Stomach (tissue), 9 donors: Measurements from ENCODE around the gene FANCC. TPM values are rescaled to one million over a fixed set of nuclear protein-coding genes. Genes with fewer than 3 reads are reported as not detected.

Experiments
- DNase-seq, 2 donors: peaks; one replicate each; pipeline versions ENCODE4 v3.0.0 to v3.0.0-alpha.2; 2013 to 2019
- H3K27ac ChIP-seq, 5 donors: fragments of 200-600 bp in 4 of 5; sonication (generic) in 4 of 5; one replicate each; pipeline ENCODE4 v1.5.1; 2013 to 2019; ENCODE audit warnings: mild to moderate bottlenecking in 1 of 5, moderate library complexity in 1 of 5
- H3K27me3 ChIP-seq, 3 donors: fragments of 200-600 bp; sonication (generic); one replicate each; pipeline ENCODE4 v1.5.1; 2017 to 2019; ENCODE audit warnings: mixed run types in 1 of 3
- H3K36me3 ChIP-seq, 4 donors: fragments of 200-600 bp; sonication (generic); 1 replicate in 3 of 4; 2 replicates in 1 of 4; pipeline ENCODE4 v1.5.1; 2016 to 2019
- H3K4me1 ChIP-seq, 4 donors: fragments of 200-600 bp; sonication (generic); one replicate each; pipeline ENCODE4 v1.5.1; 2016 to 2019
- H3K4me3 ChIP-seq, 4 donors: fragments of 200-600 bp; sonication (generic) in 3 of 4; one replicate each; pipeline ENCODE4 v1.5.1; 2016 to 2019; ENCODE audit warnings: mild to moderate bottlenecking in 1 of 4
- H3K9me3 ChIP-seq, 4 donors: fragments of 200-600 bp; sonication (generic); one replicate each; pipeline ENCODE4 v1.5.1; 2016 to 2019
- CTCF ChIP-seq, 7 experiments: fragments of 450-650 bp in 4 of 7; fragments of 200-600 bp in 3 of 7; sonication (generic) in 3 of 7; IDR thresholded peaks; one replicate each; pipeline ENCODE4 v1.5.1; 2016 to 2019; ENCODE audit warnings: antibody characterized with exemption in 7 of 7, control low read depth in 2 of 7, mild to moderate bottlenecking in 1 of 7
- EP300 ChIP-seq: sonication (generic); formaldehyde crosslinking; IDR thresholded peaks from one replicate; pipeline ENCODE4 v1.6.1; 2017; ENCODE audit warnings: antibody characterized with exemption
- POLR2A ChIP-seq, 4 donors: fragments of 450-650 bp; IDR thresholded peaks; one replicate each; pipeline ENCODE4 v1.6.1; 2016; ENCODE audit warnings: antibody characterized with exemption in 4 of 4, control low read depth in 2 of 4, mild to moderate bottlenecking in 1 of 4, moderate library complexity in 1 of 4
- POLR2AphosphoS5 ChIP-seq, 3 donors: sonication (generic); formaldehyde crosslinking; IDR thresholded peaks; one replicate each; pipeline ENCODE4 v1.6.1; 2016; ENCODE audit warnings: antibody characterized with exemption in 3 of 3
- WGBS, 5 donors: extraction: QIAGEN DNeasy Blood & Tissue Kit in 3 of 5; methylation state at CpG; one replicate each; pipeline versions ENCODE4 v1.1.5 to v1.1.7; 2013 to 2018; 5-methylcytosine and 5-hydroxymethylcytosine counted together
- intact Hi-C: fragments of 100-400 bp; cut with DNase I; formaldehyde crosslinking; loops from one replicate; pipeline ENCODE4 v1.15.1; 2023; ENCODE audit warnings: low total_unique reads
- polyA plus RNA-seq, 3 donors: library from polyadenylated mRNA; stranded (reverse); fragments of 200-250 nt; gene quantifications; one replicate each; pipeline ENCODE4 v1.2.3, GENCODE V29; 2013
- total RNA-seq, 5 donors: library from RNA; depleted of rRNA; stranded (reverse); fragments of >200 nt; gene quantifications; one replicate each; pipeline versions ENCODE4 v1.1.0 to v1.2.3, GENCODE V29; 2014 to 2016
- donor health status: healthy with polysubstance abuse.
- donor health status: Bipolar disorder and iron deficiency.
- donor health status: healthy.

The FANCC gene
- total and polyA plus RNA-seq, 8 donors = 3.1 to 24.5 (median 7.1) TPM

GRCh38 chr9:95089257-95090022 lies 228.1 kb downstream of the FANCC start:
- no peak for TF ChIP-seq POLR2AphosphoS5 (IDR thresholded peaks at IDR 0.05)
- TF ChIP-seq POLR2A (IDR thresholded peaks at IDR 0.05) = no peak
- no peak for TF ChIP-seq CTCF (IDR thresholded peaks at IDR 0.05)
- TF ChIP-seq EP300 = no peak
- no peaks in the 10 kb centered on the region for H3K27me3 ChIP-seq
- no peak overlapping the region for H3K4me3 ChIP-seq
- DNase-seq = no peak
- H3K36me3 ChIP-seq = peaks cover 10 to 43% (median 25%) of the 10 kb centered on the region in 4 donors
- peak overlapping the region; percentile 49 to 91 (median 79) for H3K27ac ChIP-seq
- no peaks in the 10 kb centered on the region for H3K9me3 ChIP-seq
- WGBS, 5 donors = 61 to 75% (median 70%) methylated on average over 12 to 16 of the region's 16 CpGs
- H3K4me1 ChIP-seq = peaks cover 79 to 100% (median 90%) of the 10 kb centered on the region in 4 donors
- intact Hi-C loops = no loop called here

- H3K9me3 ChIP-seq = no peaks in the 10 kb centered on the region
- H3K36me3 ChIP-seq = peaks cover 13 to 50% (median 29%) of the 10 kb centered on the region in 4 donors
- H3K27ac ChIP-seq = peak overlapping the region; percentile 44 to 91 (median 79)
- no peak overlapping the region for H3K4me3 ChIP-seq
- no peak for TF ChIP-seq POLR2A (IDR thresholded peaks at IDR 0.05)
- TF ChIP-seq CTCF (IDR thresholded peaks at IDR 0.05) = no peak
- no peak for TF ChIP-seq EP300
- no peak for TF ChIP-seq POLR2AphosphoS5 (IDR thresholded peaks at IDR 0.05)
- intact Hi-C loops = no loop called here
- peaks cover 75 to 99% (median 89%) of the 10 kb centered on the region in 4 donors for H3K4me1 ChIP-seq
- 70 to 84% (median 75%) methylated on average over 17 to 26 of the region's 26 CpGs for WGBS, 5 donors
- DNase-seq = no peak
- H3K27me3 ChIP-seq = no peaks in the 10 kb centered on the region
These were observed 228.9 kb downstream of the FANCC start for GRCh38 chr9:95088421-95089161.

GRCh38 chr9:95087659-95088242 lies 229.8 kb downstream of the FANCC start:
- peak; percentile 67 to 70 for DNase-seq
- peaks cover 67 to 99% (median 85%) of the 10 kb centered on the region in 4 donors for H3K4me1 ChIP-seq
- WGBS, 5 donors = 59 to 69% (median 66%) methylated on average over 9 of the region's 9 CpGs
- no peaks in the 10 kb centered on the region for H3K9me3 ChIP-seq
- no peak overlapping the region for H3K4me3 ChIP-seq
- TF ChIP-seq CTCF (IDR thresholded peaks at IDR 0.05) (peak in 1 of 7 experiments; percentile 6), POLR2AphosphoS5 (IDR thresholded peaks at IDR 0.05) (no peak), EP300 (no peak)
- H3K27ac ChIP-seq = peak overlapping the region in 4 of 5 donors; percentile 9 to 91 (median 78)
- intact Hi-C loops = no loop called here
- peaks cover 21 to 58% (median 37%) of the 10 kb centered on the region in 4 donors for H3K36me3 ChIP-seq
- H3K27me3 ChIP-seq = no peaks in the 10 kb centered on the region

GRCh38 chr9:95086564-95086955 lies 230.9 kb downstream of the FANCC start:
- 77 to 85% (median 84%) methylated on average over 7 to 8 of the region's 8 CpGs for WGBS, 5 donors
- Histone ChIP-seq H3K4me3 (no peak overlapping the region), H3K36me3 (peaks cover 31 to 70% (median 49%) of the 10 kb centered on the region in 4 donors), H3K27me3 (no peaks in the 10 kb centered on the region), H3K4me1 (peaks cover 58 to 99% (median 80%) of the 10 kb centered on the region in 4 donors), H3K9me3 (no peaks in the 10 kb centered on the region), H3K27ac (peak overlapping the region; percentile 73 to 91 (median 82))
- intact Hi-C loops = no loop called here
- no peak for DNase-seq
- TF ChIP-seq CTCF (IDR thresholded peaks at IDR 0.05) (no peak), POLR2A (IDR thresholded peaks at IDR 0.05) (no peak), EP300 (no peak), POLR2AphosphoS5 (IDR thresholded peaks at IDR 0.05) (no peak)
